Activated T-cell treated with anti-CD3 and anti-CD28 coated beads for 48 hours (primary cell): ENCODE results near the gene TM4SF20.
A peak's percentile ranks its signal among the peaks of the same experiment; 100 is the strongest.
"Not testable (repeated sequence)": the region's sequence is repeated elsewhere in the genome, so short reads cannot be mapped to it uniquely, and the experiment has no call there.

Source experiments
- DNase-seq: peaks from one replicate; pipeline ENCODE4 v3.0.0-alpha.2; 2020; ENCODE audit warnings: low read depth

Gene TM4SF20

GRCh38 chr2:227367427-227367795 lies 11.7 kb downstream of the TM4SF20 start:
- DNase-seq = no peak

GRCh38 chr2:227366769-227367426 lies 12.2 kb downstream of the TM4SF20 start:
- DNase-seq = no peak

- no peak for DNase-seq
Measured at GRCh38 chr2:227365833-227366232, 13.3 kb downstream of the TM4SF20 start.

GRCh38 chr2:227364585-227365263 lies 14.4 kb downstream of the TM4SF20 start:
- DNase-seq = not testable (repeated sequence)

- DNase-seq = no peak
Measured at GRCh38 chr2:227363756-227364155, 15.3 kb downstream of the TM4SF20 start.

- DNase-seq = no peak
Measured at GRCh38 chr2:227360351-227360750, 18.8 kb downstream of the TM4SF20 start.

- no peak for DNase-seq
Measured at GRCh38 chr2:227351639-227352038, 27.5 kb downstream of the TM4SF20 start.

GRCh38 chr2:227349989-227350612 lies 29.0 kb downstream of the TM4SF20 start:
- no peak for DNase-seq

GRCh38 chr2:227348324-227348723 lies 30.8 kb downstream of the TM4SF20 start:
- DNase-seq = no peak

- DNase-seq = no peak
Measured at GRCh38 chr2:227347117-227347516, 32.0 kb downstream of the TM4SF20 start.

GRCh38 chr2:227344231-227344630 lies 34.9 kb downstream of the TM4SF20 start:
- DNase-seq = no peak

GRCh38 chr2:227341553-227341952 lies 37.6 kb downstream of the TM4SF20 start:
- DNase-seq = no peak

- no peak for DNase-seq
Measured at GRCh38 chr2:227340106-227340505, 39.0 kb downstream of the TM4SF20 start.

- DNase-seq = no peak
Measured at GRCh38 chr2:227339098-227339599, 40.0 kb downstream of the TM4SF20 start.

- no peak for DNase-seq
Measured at GRCh38 chr2:227337442-227337841, 41.7 kb downstream of the TM4SF20 start.

GRCh38 chr2:227335713-227336112 lies 43.4 kb downstream of the TM4SF20 start:
- DNase-seq = no peak

- DNase-seq = no peak
Measured at GRCh38 chr2:227326783-227327182, 52.3 kb downstream of the TM4SF20 start.

GRCh38 chr2:227325839-227326195 lies 53.3 kb downstream of the TM4SF20 start:
- no peak for DNase-seq

GRCh38 chr2:227324995-227325838 lies 53.9 kb downstream of the TM4SF20 start, which contains the start of gene MFF:
TSS of gene MFF (plus strand) at chr2:227325251. CDS start at chr2:227330666, 5,415 bp downstream.
- peak; percentile 92 for DNase-seq

GRCh38 chr2:227324642-227324994 lies 54.5 kb downstream of the TM4SF20 start:
- no peak for DNase-seq

GRCh38 chr2:227323818-227324217 lies 55.3 kb downstream of the TM4SF20 start:
- DNase-seq = no peak

- no peak for DNase-seq
Measured at GRCh38 chr2:227322530-227323205, 56.4 kb downstream of the TM4SF20 start.
